Islet of Langerhans (tissue), 1 donor: Measurements from ENCODE around the gene GRHPR.
"Not testable (repeated sequence)": the region's sequence is repeated elsewhere in the genome, so short reads cannot be mapped to it uniquely, and the experiment has no call there.

ENCODE experiments used
- FAIRE-seq: peaks from one replicate; lab custom pipeline; 2011; peaks lifted over from hg19 to GRCh38; lab: Jason Lieb, UNC

GRHPR gene

GRCh38 chr9:37422289-37423104, at the start of gene GRHPR:
Gene GRHPR, plus strand, starts transcription at chr9:37422696. Its CDS starts 55 bp downstream, at chr9:37422751.
- FAIRE-seq: no peak

DNA sequence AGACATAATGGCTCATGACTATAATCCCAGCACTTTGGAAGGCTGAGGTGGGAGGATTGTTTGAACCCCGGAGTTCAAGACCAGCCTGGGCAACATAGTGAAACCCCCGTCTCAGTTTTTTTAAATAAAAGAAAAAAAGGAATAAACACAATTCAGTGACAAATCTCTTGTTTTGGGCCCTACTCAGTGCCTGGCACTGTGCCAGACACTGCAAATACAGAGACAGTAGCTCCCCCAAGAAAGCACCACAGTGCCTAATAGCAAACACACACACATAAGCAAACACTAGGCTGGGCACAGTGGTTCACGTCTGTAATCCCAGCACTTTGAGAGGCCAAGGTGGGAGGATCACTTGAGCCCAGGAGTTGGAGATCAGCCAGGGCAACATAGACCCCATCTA, 49.7 kb upstream of the GRHPR start:
- FAIRE-seq: no peak

- no peak for FAIRE-seq
Observed at GRCh38 chr9:37373621-37374020, 48.9 kb upstream of the GRHPR start.

GRCh38 chr9:37374892-37375291, 47.6 kb upstream of the GRHPR start:
- no peak for FAIRE-seq

GRCh38 chr9:37377688-37378612, 44.5 kb upstream of the GRHPR start:
- no peak for FAIRE-seq

DNA sequence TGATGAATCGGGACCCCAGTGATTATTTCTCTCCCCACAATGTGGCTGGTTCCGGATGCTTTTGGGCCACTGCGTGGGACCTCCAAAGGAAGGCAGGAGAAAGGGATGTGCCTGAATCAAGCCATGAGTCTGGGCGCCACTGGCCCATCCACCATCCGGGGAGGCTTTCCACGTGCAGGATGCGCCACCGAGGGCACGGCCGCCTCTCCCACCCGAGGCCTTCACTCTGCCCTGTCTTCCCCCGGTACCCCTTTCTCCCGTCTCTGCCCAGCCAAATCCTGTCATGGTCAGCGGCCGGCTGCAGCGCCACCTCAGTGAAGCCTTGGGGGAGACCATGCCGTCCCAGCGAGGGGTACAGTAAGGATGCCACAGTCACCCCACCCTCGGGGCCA, 43.9 kb upstream of the GRHPR start:
- no peak for FAIRE-seq

- FAIRE-seq: no peak
Observed at GRCh38 chr9:37379835-37380234, 42.7 kb upstream of the GRHPR start.

GRCh38 chr9:37380570-37380969, 41.9 kb upstream of the GRHPR start:
- FAIRE-seq: no peak

- no peak for FAIRE-seq
Observed at GRCh38 chr9:37381094-37381741, 41.3 kb upstream of the GRHPR start.

DNA sequence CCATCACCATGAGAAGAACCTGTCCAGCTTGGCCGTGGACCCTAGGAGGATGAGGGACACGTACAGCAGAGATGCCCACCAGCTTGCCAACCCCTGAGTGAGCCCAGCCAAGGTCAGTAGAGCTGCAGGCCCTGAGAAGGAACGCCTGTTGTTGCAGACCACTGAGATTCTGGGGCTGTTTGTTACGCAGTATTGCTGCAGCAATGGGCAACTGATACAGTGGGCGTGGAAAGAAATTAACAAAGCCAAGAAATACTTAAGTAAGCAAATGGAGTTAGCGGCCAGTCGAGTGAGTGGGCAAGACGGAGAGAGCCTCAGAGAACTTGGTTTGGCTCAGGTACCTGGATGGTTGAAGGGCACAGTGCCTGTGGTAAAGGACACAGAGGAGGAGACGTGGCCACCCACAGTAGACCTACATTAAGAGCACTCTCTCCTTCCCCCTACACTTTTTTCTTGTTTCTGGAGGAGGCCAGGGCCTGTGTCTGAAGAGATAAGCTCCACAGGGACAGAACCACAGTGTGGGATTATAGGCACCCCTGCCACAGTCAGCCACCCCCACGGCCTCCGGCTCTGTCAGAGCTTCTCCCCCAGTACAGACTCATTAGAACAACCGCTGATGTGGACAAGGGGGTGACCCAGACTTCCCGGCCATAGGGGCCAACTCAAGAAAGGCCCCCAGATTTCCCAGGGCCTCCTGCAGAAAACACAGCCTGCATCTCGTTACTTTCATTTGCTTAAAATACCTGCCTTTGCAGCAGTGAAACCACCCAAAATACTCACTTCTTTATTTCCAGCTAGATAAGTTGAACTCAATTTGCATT, 40.1 kb upstream of the GRHPR start:
- no peak for FAIRE-seq

GRCh38 chr9:37382982-37383357, 39.5 kb upstream of the GRHPR start:
- FAIRE-seq: no peak

DNA sequence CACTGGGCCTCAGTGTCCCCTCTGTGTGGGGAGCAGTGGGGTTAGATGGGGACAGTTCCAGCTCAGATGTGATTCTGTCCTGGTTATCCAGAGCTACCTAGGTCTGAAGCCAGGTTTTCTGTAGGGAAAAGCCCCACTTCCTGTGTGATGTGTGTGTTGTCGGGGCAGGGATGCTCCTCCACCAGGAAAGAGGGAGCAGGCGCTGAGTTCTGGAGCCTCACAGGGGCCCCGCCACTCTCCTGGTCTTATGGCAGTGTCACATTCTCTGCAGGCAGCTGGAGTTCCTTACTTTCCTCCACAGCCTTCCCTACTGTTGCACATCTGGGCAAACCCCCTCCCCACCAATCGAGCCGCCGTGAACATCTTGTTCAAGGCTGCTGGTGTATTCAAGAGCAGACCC, 39.1 kb upstream of the GRHPR start:
- FAIRE-seq: no peak

DNA sequence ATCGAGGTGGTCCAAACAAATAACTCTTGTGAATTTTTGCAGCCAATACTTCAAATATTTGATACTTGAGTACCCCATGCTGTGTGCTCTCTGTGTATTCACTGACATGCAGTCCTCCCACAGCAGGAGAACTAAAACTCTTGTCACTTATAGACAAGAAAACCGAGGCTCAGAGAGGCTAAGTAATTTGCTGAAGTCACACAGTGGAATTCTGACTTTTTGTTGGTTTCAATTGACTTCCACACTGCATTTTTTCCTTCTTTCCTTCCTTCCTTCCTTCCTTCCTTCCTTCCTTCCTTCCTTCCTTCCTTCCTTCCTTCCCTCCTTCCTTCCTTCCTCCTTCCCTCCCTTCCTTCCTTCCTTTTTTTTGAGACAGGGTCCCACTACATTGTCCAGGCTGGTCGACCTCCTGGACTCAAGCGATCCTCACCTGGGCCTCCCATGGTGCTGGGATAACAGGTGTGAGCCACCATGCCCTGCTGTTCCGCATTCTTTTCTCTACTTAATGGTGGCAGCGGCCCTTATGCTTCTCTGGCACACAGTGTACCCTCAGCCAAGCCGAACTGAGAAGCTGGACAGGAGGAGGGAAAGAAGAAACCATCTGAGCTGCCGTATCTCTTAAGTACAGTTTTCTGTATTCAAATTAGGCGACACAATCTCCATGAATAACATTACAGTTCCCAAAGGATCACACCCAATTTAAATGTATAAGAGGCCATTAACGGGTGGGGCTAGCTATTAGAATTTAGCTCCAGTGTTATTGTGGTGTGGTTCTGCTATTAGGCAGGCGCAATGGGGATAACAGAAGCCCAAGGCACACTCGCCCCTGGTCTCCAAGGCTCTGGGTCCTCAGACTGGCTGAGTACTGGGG, 38.4 kb upstream of the GRHPR start:
- no peak for FAIRE-seq

DNA sequence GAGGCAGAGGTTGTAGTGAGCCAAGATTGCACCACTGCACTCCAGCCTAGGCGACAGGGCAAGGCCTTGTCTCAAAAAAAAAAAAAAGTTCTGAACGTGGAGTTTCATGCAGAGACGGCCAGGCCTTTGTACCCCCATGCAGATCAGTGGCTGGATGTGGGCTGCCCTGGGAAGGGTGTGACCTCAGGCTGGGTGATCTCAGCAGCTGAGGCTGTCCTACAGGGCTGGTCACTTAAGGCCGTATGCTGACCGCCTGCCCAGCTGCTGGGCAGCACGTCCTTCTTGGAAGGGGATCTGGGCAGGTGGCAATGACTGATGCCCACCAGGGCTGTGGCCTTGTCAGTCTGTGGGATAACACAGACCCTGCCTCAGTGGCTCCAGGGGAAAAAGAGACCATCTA, 37.2 kb upstream of the GRHPR start:
- no peak for FAIRE-seq

DNA sequence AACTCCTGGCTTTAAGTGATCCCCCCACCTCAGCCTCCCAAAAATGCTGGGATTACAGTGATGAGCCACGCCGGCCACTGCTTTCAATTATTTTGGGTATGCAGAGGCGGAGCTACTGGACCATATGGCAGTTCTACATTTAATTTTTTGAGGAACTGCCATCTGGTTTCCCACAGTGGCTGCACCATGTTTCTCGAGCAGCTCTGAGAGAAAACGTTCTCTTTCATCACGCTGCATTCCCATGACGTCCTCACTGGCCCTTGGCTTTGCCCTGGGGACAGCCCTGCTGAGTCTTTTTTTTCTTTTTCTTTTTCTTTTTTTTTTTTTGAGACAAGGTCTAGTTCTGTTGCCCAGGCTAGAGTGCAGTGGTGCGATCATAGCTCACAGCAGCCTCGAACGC, 35.5 kb upstream of the GRHPR start:
- no peak for FAIRE-seq

- FAIRE-seq: no peak
Observed at GRCh38 chr9:37390759-37391158, 31.7 kb upstream of the GRHPR start.

GRCh38 chr9:37392272-37392671, 30.2 kb upstream of the GRHPR start:
- no peak for FAIRE-seq

GRCh38 chr9:37395229-37395628, 27.3 kb upstream of the GRHPR start:
- no peak for FAIRE-seq

DNA sequence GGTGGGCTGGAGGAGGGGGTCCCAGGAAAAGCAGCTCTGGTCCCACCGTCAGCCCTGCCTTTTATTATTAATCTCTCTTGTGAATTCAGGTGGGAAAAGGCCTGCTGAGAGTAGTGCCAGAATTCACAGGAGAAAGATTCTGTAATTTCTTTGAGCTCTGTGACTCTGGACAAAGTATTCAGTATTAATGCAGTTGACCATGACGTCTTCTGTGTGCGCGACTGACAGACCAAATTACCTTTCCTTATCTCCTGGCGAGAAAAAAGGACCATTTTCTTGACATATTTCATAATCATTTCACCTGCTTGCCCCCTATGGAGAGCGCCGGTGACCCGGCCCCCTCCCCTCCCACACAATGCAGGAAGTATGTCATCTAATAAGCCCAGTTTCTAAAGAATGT, 26.8 kb upstream of the GRHPR start:
- FAIRE-seq: no peak

DNA sequence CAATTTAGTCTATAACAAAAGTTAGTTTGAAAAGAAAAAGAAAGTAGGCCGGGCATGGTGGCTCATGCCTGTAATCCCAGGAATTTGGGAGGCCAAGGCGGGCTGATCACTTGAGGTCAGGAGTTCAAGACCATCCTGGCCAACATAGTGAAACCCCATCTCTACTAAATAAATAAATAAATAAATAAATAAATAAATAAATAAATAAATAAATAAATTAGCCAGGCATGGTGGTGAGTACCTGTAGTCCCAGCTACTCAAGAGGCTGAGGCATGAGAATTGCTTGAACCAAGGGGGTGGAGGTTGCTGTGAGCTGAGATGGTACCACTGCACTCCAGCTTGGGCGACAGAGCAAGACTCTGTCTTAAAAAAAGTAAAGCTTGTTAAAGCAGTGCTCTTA, 24.5 kb upstream of the GRHPR start:
- FAIRE-seq: not testable (repeated sequence)

GRCh38 chr9:37398464-37399025, 24.0 kb upstream of the GRHPR start:
- no peak for FAIRE-seq
